Stimulated activated CD8-positive, alpha-beta memory T cell treated with anti-CD3 and anti-CD28 coated beads, Interleukin-12 subunit alpha, Interleukin-12 subunit beta, amount 100 ng/mL, for 4 hours (primary cell): ENCODE measurements around the gene LRP1.

Experiments used
- DNase-seq: peaks from one replicate; pipeline ENCODE4 v3.0.0-alpha.2; 2020; ENCODE audit warnings: low read depth

LRP1 gene

DNA sequence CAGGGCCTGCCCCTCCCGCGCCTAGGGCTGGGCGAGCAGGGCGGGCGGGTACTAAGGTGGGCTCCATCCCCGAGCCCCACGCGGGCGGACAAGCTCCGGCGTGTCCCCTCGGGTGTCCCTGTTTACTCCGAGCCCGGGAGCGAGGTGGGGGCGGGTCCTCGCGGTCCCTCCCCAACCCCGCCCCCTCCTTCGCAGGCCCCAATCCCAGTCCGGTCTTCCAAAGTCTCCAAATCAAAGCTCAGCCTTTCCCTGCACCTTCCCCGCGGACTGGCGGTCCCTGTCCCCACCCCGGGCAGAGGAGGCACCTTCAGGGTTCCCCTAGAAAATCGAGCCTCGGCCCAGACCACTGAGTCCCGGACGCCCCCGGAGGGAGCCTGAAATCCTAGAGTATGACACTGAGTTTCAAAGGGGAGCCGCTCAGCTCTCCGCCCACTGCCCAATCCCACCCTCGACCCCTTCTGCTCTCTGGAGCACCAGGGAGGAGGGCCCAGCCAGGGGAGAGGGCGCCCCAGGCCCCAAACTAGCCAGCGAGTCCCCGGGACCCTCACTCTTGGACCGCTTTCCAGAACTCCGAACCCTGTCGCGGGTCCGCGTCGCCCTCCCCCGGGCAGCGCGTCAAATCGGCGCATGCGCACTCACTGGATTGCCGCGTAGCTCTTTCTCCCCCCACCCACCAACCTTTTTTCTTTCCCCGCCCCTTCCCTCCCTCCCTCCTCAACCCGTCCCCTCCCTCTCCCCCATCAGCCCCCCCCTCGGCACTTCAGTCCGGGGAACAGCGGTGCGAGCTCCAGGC lies at the start of gene LRP1:
Gene LRP1, plus strand, starts transcription at position 758 of the 793 bp plus-strand sequence. CDS start 482 bp downstream, outside the sequence.
- peak; percentile 66 for DNase-seq

DNA sequence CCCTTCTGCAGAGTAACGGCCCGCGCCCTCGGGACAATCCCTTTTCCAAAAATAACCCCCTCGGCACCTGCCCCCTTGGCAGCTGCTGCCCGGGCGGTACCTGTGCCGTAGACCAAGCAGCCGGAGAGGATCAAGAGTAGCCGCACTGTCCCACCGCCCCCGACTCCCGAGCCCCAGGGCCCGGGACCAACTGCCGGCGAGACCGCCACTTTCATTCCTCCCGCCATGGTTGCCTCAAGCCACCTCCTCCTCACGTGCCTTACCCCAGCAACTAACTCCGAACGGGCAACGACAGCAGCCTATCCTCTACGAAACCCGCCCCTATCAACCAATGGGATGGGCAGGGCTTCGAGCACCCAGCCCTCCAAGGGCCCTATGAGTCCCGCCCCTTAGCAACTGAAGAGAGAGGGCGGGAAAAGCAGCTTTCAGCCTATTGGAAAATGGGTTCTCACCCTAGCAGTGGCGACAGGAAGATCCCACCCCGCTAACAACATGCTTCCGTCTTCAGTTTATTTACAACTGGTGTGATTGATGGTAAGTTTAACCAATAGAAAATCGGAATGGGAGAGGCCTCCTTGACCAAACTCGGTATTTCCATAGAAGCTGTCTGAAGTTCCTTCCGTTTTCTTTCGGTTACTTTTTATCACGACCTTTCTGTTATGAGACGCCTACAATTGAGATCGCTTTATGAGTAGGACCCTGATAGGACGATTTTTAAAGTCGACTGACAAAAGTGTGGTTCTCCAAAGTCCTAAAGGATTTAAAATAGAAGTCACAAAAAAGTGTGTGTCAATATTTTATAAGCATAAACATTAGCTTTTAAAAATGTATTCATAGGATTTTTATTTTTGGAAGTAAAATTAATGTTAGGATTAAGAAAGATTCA lies 49.5 kb upstream of the LRP1 start, which contains the start of gene NEMP1:
Gene NEMP1, minus strand, starts transcription at position 273 of the 886 bp plus-strand sequence. Its CDS starts 46 bp downstream, at position 227.
- peak; percentile 86 for DNase-seq

DNA sequence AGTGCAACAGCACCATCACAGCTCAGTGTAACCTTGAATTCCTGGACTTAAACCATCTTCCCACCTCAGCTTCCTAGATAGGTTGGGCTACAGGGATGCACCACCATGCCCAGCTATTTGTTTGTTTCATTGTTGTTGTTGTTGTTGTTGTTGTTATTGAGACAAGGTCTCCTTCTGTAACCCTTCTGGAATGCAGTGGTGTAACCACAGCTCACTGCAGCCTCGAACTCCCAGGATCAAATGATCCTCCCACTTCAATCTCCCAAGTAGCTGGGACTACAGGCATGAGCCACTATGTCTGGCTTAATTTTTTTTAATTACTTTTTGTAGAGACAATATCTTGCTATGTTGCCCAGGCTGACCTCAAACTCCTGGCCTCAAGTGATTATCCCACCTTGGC lies 48.5 kb upstream of the LRP1 start:
- DNase-seq: no peak

DNA sequence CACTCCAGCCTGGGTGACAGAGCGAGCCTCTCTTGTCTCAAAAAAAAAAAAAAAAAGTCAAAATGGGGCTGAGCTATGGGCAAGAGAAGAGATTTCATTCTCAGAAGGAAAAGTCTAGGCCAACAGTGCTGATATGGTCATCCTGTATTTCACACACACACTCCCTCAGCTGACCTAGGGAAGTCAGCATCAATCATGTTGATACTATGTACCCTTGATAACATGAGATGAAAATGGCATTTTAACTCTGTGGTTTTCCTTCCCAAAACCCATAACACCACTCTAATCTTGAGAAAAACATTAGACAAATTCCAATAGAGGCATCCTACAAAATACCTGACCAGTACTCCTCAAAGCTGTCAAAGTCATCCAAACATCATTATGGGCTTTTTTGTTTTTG lies 47.4 kb upstream of the LRP1 start:
- DNase-seq: no peak

DNA sequence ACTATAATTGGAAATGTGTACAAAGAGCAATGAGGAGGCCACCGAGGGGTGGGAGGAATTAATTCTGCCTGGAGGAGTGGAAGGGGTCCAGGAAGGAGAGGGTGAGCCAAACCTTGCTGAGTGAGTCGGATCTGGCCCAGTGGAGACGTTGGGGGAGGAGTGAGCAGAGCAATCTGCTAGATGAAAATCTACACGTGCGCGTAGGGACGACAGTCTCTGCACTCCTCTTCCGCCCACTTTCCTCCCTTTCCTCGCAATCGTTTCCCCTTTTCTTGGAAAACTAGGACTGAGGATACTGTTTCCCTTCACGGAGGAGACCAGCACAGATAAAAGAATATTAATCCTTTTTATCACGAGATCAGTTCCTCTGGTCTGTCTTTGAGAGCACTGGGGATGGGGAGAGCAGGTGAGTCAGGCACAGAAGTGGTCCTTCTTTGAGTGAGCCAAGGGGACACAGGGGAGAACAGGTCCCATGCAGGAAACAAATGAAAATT lies 42.2 kb upstream of the LRP1 start:
- DNase-seq: no peak

DNA sequence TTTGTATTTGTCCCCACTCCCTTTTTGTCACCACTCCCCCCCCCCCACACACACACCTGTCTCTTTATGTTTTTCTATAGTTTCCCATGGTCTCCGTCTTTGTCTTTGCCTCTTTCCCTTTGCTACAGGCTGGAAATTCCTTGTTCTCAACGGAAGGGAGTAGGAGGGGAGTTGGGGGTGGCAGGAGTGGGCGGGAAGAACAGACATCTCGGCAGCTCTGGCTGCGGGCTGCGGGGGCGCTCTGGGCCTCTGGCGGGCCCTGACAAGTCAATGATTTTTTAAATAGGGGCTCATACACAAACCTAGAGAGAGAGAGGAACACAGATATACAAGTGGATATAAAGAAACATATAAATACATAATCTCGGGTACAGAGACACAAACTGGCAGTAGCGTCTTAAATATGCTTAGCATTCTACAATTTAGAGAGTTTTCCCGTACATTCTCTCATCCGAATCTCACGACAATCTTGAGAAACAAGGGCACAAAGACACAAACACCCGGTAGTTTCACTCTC lies 41.7 kb upstream of the LRP1 start:
- peak; percentile 64 for DNase-seq

DNA sequence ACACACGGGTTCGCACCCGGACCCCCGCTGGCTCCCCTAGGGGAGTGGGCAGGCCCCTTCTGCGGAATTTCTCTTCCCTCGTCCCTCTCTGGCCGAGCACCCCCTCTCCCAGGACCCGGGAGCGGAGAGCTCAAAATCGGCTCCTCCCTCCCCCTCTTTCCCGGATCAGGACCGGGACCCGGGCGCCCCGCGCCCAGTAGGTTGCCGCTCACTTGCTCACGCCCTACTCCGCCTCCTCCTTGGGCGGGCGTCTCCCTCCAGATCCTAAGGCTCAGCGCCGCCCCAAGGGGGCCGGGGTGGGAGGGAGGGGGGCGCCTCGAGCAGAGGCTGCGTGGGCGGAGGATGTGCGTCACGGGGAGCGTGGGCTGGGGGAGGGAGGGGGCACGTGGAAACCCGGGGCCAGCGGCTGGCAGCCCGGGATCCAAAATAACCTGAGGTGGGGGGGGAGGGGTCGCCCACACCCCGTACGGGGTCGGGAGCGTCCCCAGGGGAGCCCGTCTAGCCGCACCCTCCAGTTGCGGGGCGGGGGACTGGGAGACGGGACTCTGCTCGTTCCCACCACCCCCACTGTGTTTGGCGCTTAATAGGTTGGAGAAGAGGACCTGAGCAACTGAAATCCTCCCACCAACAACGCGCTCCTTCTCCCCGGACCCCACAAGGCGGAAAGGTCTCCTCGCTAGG lies 41.1 kb upstream of the LRP1 start:
- DNase-seq: peak; percentile 96

DNA sequence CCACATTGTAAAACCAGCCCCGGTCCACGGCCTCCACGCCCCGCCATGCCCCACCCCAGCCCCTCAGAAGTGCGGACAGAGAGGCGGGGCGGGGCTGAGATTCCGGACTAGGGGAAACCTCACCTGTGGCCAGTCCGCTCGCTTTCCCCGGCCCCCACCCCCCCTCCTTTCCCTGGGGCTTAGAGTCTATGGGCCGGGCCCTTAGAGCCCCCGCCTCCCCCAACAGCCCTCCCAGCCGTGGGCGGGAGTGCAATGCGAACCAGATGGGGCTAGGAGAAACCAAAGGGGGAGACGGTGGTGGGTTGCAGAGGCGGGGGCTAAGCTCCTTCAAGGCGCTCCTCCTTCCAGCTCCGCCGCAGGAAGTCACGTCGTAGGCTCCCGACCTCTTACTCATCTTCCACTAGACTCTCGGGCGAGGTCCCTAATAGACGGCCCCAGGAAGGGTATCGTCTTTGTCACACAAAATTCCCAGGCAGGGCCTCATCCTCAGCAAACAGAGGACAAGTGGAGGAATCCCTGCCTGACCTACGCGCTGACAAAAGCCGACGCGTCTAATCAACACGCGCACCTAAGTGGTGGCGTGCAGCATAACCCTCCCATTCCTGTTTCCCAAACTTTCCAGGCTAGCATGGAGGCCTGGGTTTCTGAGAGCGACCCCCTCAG lies 40.5 kb upstream of the LRP1 start:
- peak; percentile 85 for DNase-seq

DNA sequence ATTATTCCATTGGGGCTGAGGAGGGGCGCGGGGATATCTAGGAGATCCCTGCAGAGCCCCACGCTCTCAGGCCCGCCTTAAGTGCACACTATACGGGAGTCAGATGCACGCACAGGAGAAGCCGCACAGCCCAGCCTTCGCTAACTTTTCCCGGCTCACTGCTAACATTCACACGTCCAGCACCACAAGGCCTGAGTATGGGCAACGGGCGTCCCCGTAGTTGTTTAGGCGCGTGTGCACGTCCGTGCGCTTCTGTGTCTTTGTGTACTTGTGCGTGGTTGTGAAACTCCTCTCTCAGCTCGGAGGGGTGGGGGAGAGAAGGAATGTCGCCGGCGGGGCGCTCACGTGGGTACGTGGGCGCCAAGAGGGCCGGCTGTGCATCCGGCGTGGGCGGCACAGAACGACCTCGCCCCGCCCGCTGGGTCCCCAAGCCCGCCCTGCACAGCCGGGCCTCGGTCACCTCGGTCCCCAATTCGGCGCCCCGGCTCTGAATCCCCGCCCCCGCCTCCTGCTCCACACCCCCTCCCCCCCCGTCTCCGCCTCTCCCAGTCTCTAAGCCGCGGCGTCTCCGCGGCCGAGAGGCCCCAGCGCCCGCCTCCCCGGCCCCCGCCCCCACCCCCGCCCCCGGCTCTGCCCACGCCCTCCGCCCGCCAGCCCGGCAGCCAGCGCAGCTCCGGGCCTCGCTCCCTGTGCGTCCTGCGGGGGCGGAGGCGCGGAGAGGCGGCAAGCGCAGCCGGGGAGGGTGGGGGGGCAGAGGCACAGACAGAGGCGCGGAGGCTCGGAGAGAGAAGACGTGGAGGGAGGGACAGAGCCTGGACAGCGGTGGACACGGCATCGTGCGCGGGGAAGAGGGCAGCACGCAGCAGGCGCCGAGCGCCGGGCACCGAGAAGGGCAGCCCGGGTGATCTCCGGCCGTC lies 39.7 kb upstream of the LRP1 start, which contains the start of gene NAB2:
Gene NAB2, plus strand, starts transcription at position 761 of the 917 bp plus-strand sequence. CDS start 158 bp downstream, outside the sequence.
- peak; percentile 87 for DNase-seq

DNA sequence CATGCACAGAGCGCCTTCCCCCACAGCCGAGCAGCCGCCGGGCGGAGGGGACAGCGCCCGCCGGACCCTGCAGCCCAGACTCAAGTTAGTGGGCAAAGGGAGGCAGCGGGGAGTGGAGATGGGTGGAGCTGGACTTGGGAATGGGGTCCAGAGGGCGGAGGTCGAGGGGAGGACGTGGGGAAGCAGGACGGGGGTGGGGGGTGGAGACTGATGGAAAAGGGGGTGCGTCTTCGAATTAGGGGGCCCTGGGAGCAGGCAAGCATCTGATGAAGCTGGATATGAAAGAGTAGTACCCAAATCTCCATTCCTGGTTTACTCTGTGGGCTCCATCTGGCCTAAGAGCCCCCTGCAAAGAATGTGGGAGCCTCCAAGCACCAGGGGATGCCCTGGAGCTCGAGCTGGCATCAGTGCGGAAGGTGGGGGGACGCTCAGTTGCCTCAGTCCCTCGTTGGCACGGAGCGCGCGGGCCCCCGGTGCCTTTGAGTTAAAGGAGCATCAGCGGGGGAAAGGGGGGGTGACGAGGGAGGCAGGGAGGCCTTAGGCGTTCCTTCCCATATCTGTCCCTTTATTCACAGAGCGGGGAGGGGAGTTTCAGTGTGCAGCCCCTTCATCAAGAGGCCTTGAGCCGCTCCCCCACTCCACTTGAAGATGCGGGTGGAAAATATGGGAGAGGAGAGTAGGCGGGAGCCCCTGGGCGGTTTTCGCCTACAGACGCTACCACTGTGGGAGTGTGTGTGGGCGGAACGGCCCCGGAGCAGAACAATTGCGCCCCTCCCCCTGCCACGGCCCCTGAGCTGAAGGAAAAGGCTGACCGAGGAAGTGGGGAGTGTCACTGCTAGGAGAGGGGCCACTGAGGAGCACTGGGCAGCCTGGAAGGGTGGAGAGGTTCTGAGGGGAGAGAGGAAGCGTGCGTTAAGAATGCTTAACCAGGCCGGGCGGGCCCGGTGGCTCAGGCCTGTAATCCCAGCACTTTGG lies 38.7 kb upstream of the LRP1 start:
- peak; percentile 44 for DNase-seq

DNA sequence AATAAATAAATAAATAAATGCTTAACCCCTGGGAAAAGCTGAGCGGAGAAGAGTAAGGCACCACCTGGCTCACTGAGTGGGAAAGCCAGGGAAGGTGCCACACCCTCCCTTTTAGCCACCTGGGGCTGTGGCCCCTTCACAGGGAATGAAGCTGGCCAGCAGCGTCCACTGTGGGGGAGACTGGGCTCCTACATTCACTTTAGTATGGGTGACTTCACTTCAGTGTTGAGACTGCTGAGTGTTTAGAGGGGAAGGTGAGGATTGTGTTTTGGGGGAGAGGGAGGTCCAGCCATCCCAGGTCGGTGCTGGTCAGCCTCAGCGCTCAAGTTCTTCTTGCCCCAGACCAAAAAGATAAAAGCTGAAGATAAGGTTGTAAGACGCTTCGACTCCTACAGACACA lies 37.8 kb upstream of the LRP1 start:
- no peak for DNase-seq

DNA sequence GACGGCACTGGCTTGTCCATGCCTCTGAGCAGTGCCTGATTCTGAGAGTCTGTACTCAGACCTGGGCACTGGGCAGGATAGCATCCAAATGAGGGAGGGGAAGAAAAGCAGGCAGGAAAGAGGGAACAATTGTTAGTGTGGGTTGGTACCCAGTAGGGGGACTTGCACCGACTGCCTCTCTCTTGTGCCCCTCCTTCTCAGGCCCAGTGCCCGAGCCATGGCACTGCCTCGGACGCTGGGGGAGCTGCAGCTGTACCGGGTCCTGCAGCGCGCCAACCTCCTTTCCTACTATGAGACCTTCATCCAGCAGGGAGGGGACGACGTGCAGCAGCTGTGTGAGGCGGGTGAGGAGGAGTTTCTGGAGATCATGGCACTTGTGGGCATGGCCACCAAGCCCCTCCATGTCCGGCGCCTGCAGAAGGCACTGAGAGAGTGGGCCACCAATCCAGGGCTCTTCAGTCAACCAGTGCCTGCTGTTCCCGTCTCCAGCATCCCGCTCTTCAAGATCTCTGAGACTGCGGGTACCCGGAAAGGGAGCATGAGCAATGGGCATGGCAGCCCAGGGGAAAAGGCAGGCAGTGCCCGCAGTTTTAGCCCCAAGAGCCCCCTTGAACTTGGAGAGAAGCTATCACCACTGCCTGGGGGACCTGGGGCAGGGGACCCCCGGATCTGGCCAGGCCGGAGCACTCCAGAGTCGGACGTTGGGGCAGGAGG lies 37.2 kb upstream of the LRP1 start:
- no peak for DNase-seq

DNA sequence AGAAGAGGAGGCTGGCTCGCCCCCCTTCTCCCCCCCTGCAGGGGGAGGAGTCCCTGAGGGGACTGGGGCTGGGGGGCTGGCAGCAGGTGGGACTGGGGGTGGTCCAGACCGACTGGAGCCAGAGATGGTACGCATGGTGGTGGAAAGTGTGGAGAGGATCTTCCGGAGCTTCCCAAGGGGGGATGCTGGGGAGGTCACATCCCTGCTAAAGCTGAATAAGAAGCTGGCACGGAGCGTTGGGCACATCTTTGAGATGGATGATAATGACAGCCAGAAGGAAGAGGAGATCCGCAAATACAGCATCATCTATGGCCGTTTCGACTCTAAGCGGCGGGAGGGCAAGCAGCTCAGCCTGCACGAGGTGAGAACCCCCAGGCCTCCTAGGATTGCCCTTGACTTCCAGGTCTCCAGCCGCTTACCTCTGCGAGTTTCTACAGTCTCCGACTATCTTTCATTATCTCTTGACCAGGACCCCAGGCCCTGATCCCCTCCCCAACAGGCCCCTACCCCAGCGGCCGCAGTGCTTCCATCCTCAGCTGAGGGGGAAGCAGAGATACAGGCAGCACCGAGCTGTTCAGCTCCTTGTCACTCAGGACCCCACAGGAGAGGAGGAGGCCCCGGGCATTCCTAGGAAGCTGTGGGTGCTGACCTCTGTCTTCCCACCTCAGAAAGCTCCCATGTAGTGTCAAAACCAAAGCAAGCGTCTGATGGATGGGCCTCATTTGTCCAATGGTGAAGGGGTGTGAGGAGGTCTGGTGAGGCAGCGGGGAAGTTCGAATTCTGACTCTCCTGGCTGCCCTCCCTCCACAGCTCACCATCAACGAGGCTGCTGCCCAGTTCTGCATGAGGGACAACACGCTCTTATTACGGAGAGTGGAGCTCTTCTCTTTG lies 36.4 kb upstream of the LRP1 start:
- DNase-seq: no peak

DNA sequence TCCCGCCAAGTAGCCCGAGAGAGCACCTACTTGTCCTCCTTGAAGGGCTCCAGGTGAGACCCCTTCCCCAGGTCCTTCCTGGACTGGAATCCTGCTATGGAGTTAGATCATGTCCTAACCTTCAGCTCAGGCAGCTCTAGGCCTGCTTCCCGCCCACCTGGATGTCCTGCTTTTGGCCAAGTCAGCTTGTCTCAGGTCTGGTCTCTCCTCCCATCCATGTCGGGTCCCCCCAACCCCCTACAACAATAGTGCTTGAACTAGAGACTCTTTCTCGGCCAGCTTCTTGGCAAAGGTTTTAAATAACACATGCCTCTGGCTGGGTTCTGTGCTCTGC lies 35.8 kb upstream of the LRP1 start:
- DNase-seq: no peak

DNA sequence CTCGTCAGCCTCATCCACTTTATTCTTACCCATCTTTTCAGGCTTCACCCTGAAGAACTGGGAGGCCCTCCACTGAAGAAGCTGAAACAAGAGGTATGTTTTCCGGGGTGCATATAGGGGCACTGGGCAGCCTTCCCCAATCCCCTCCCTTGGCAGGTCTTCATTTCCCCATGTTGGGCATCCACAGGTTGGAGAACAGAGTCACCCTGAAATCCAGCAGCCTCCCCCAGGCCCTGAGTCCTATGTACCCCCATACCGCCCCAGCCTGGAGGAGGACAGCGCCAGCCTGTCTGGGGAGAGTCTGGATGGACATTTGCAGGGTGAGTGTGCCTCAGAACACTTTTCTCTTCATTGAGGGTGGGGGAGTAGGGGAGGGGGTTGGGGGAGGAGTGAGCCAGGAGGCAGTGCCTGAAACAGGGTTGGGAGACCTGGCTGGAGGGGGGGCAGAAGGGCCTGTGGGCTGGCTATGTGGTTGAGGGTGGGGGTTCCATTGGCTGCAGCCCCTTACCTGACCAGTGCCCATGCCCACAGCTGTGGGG lies 35.3 kb upstream of the LRP1 start:
- DNase-seq: no peak

DNA sequence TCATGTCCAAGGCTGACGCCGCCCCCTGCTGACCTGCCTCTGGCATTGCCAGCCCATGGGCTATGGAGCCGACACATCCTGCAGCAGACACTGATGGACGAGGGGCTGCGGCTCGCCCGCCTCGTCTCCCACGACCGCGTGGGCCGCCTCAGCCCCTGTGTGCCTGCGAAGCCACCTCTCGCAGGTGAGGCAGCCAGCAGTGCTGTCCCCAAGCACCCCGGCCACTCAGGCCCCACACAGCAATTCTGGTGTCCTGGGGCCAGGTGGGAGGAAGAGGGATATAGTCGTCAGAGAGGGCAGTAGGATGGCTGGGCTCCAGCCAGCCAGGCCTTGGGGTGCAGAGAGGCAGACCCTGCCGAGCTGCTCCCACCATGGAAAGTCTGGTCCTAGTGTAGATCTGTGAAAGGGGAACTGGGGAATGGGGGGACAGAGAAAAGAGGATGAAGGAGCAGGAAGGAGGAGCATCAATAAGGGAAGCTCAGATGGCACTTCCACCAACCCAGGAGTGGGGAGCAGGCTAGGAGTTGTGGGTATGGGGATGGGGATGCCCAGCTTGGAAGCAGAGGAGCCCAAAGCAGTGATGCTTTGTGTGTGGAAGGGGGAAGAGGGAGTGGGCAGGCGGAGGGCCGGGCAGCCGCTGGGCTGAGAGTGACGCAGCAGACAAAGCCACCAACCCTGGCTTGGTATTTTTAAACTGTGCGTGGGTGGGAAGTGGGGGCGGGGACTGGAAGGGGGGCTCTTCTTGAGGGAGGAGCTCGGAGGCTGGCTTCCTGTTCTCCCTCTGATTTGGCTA lies 34.7 kb upstream of the LRP1 start:
- DNase-seq: peak; percentile 71
